HCT116 (cell line): Measurements from ENCODE around the gene CD1C. TPM values are rescaled to one million over a fixed set of nuclear protein-coding genes. Genes with fewer than 3 reads are reported as not detected.

ENCODE experiments used
- ATAC-seq: fragments of 200-7000 bp; cut with Tn5 transposase; 2 replicates; pipeline ENCODE4 v1.9.1; 2020; ENCODE audit warnings: mild to moderate bottlenecking, moderate library complexity
- BruUV-seq: library from RNA; stranded (reverse); fragments of 400-500 nt; replicated peaks from 2 replicates; lab custom pipeline; 2021; lab: Mats Ljungman, UMichigan
- CTCF ChIA-PET: fragments of 300-600 bp; sonication (Branson Sonifier 250); formaldehyde crosslinking; loops from one replicate; lab custom pipeline; 2021; ENCODE audit warnings: antibody characterized with exemption; lab: Charles Lee
- POLR2A ChIA-PET: fragments of 300-600, 350-600 bp; sonication (Branson Sonifier 250); formaldehyde crosslinking; loops from one replicate; lab custom pipeline; 2021; ENCODE audit warnings: antibody characterized with exemption; lab: Charles Lee
- RAD21 ChIA-PET, 2 experiments: fragments of 300-600 bp; sonication (Branson Sonifier 250); formaldehyde crosslinking; loops; one replicate each; lab custom pipeline; 2023; ENCODE audit warnings: low total read pairs in 2 of 2; ENCODE audit not compliant: uncharacterized antibody in 2 of 2, unreplicated experiment in 2 of 2, low non-redundant PET in 1 of 2; lab: Charles Lee
- DNase-seq: peaks from one replicate; pipeline ENCODE4 v3.0.0-alpha.2; 2010; ENCODE audit warnings: low read depth, low spot score
- H2AFZ ChIP-seq: fragments of 200-600 bp; shearing (Covaris generic), sonication (generic); 2 replicates; pipeline ENCODE4 v1.6.1; 2017; ENCODE audit warnings: low read depth, mixed run types, mixed read lengths, antibody characterized with exemption, low read length; ENCODE audit not compliant: poor library complexity, severe bottlenecking
- H3K27ac ChIP-seq: 2 replicates; pipeline ENCODE4 v1.5.1; 2012; ENCODE audit warnings: low read depth, low read length
- H3K27me3 ChIP-seq: fragments of 200-600 bp; sonication (generic); 2 replicates; pipeline ENCODE4 v1.6.1; 2016; ENCODE audit warnings: mixed run types, low read length, mixed read lengths; ENCODE audit not compliant: insufficient read depth
- H3K36me3 ChIP-seq, 2 experiments: fragments of 200-500 bp in 1 of 2; fragments of 200-600 bp in 1 of 2; sonication (Bioruptor generic) in 1 of 2; sonication (generic) in 1 of 2; 2 replicates each; pipeline versions ENCODE4 v1.5.1 to v1.6.1; 2014 to 2016; ENCODE audit warnings: low read length in 2 of 2, inconsistent platforms in 1 of 2, mixed read lengths in 1 of 2, mixed run types in 1 of 2; ENCODE audit not compliant: insufficient read depth in 2 of 2, control insufficient read depth in 1 of 2
- H3K4me1 ChIP-seq, 2 experiments: fragments of 200-600 bp in 1 of 2; sonication (generic) in 1 of 2; 2 replicates each; pipeline versions ENCODE4 v1.5.1 to v1.6.1; 2012 to 2017; ENCODE audit warnings: low read length in 2 of 2, inconsistent platforms in 1 of 2, mild to moderate bottlenecking in 1 of 2, mixed read lengths in 1 of 2, mixed run types in 1 of 2, moderate library complexity in 1 of 2; ENCODE audit not compliant: insufficient read depth in 2 of 2, control insufficient read depth in 1 of 2
- H3K4me2 ChIP-seq: fragments of 200-600 bp; sonication (generic); 2 replicates; pipeline ENCODE4 v1.6.1; 2017; ENCODE audit warnings: mixed run types, low read length, mixed read lengths
- H3K4me3 ChIP-seq, 2 experiments: fragments of 200-600 bp in 1 of 2; sonication (generic) in 1 of 2; replicated peaks in 1 of 2; 2 replicates each; pipeline ENCODE4 v1.5.1; 2011 to 2016; ENCODE audit warnings: low read length in 2 of 2, control low read depth in 1 of 2, low read depth in 1 of 2, mild to moderate bottlenecking in 1 of 2, mixed read lengths in 1 of 2, mixed run types in 1 of 2
- H3K79me2 ChIP-seq: fragments of 200-600 bp; sonication (generic); 2 replicates; pipeline ENCODE4 v1.6.1; 2017; ENCODE audit warnings: mild to moderate bottlenecking, mixed run types, low read length, moderate library complexity, mixed read lengths; ENCODE audit not compliant: insufficient read depth
- H3K9ac ChIP-seq: fragments of 200-600 bp; sonication (generic); 2 replicates; pipeline ENCODE4 v1.6.1; 2016; ENCODE audit warnings: low read length, mixed read lengths
- H3K9me2 ChIP-seq: fragments of 200-600 bp; sonication (generic), shearing (Covaris generic); 2 replicates; pipeline ENCODE4 v1.6.1; 2017; ENCODE audit warnings: mixed run types, mild to moderate bottlenecking, moderate library complexity; ENCODE audit not compliant: insufficient read depth
- H3K9me3 ChIP-seq, 2 experiments: fragments of 200-500 bp in 1 of 2; fragments of 200-600 bp in 1 of 2; sonication (Bioruptor generic) in 1 of 2; sonication (generic) in 1 of 2; 2 replicates each; pipeline ENCODE4 v1.6.1; 2014 to 2017; ENCODE audit warnings: low read length in 2 of 2, mixed read lengths in 2 of 2, inconsistent platforms in 1 of 2, low read depth in 1 of 2, mild to moderate bottlenecking in 1 of 2, mixed run types in 1 of 2, moderate library complexity in 1 of 2; ENCODE audit not compliant: control insufficient read depth in 1 of 2, insufficient read depth in 1 of 2
- H4K20me1 ChIP-seq: fragments of 200-600 bp; sonication (generic), shearing (Covaris generic); 2 replicates; pipeline ENCODE4 v1.6.1; 2017; ENCODE audit warnings: mixed run types, mild to moderate bottlenecking, moderate library complexity; ENCODE audit not compliant: insufficient read depth
- CBX3 ChIP-seq: IDR thresholded peaks from 2 replicates; pipeline ENCODE4 v1.6.1; 2012; ENCODE audit warnings: low read depth
- ELF1 ChIP-seq: IDR thresholded peaks from 2 replicates; pipeline ENCODE4 v1.6.1; 2012; ENCODE audit warnings: low read depth, borderline replicate concordance
- EZH2 ChIP-seq: fragments of 200-600 bp; sonication (generic); IDR thresholded peaks from 2 replicates; pipeline ENCODE4 v1.6.1; 2017; ENCODE audit warnings: antibody characterized with exemption, mixed run types
- EZH2phosphoT487 ChIP-seq: fragments of 200-600 bp; IDR thresholded peaks from 2 replicates; pipeline ENCODE4 v1.6.1; 2018; ENCODE audit warnings: antibody characterized with exemption, borderline replicate concordance
- FOSL1 ChIP-seq: IDR thresholded peaks from 2 replicates; pipeline ENCODE4 v1.6.1; 2012; ENCODE audit warnings: low read depth
- JUND ChIP-seq: IDR thresholded peaks from 2 replicates; pipeline ENCODE4 v1.6.1; 2012
- POLR2AphosphoS5 ChIP-seq: IDR thresholded peaks from 2 replicates; pipeline ENCODE4 v1.6.1; 2011; ENCODE audit warnings: mild to moderate bottlenecking, low read depth, low read length, moderate library complexity
- SIN3A ChIP-seq: IDR thresholded peaks from 2 replicates; pipeline ENCODE4 v1.6.1; 2012; ENCODE audit warnings: low read depth
- SP1 ChIP-seq: IDR thresholded peaks from 2 replicates; pipeline ENCODE4 v1.6.1; 2012; ENCODE audit warnings: low read depth
- SRF ChIP-seq: IDR thresholded peaks from 2 replicates; pipeline ENCODE4 v1.6.1; 2012; ENCODE audit warnings: low read depth
- TCF7L2 ChIP-seq: IDR thresholded peaks from 2 replicates; pipeline ENCODE4 v1.7.0; 2011; ENCODE audit warnings: borderline replicate concordance, inconsistent platforms; ENCODE audit not compliant: insufficient read depth, insufficient read length; ENCODE audit errors: extremely low read depth
- ZBTB33 ChIP-seq: IDR thresholded peaks from 2 replicates; pipeline ENCODE4 v1.6.1; 2011; ENCODE audit warnings: mild to moderate bottlenecking, low read length, moderate library complexity; ENCODE audit not compliant: insufficient replicate concordance; ENCODE audit errors: extremely low read depth
- intact Hi-C: fragments of 100-400 bp; cut with micrococcal nuclease; formaldehyde crosslinking; loops from 2 replicates; pipeline ENCODE4 v1.10.0; 2022
- total RNA-seq: library from RNA; stranded (reverse); gene quantifications from one replicate; pipeline ENCODE4 v1.2.1, GENCODE V29; 2021; ENCODE audit not compliant: unreplicated experiment

The CD1C gene
- total RNA-seq, 1 experiment from 2014 or later = not detected

GRCh38 chr1:158290321-158290844 is 660 bp downstream of the CD1C start:
- TF ChIP-seq SIN3A (no peak), TCF7L2 (no peak), POLR2AphosphoS5 (no peak), EZH2 (no peak), EZH2phosphoT487 (no peak), SRF (no peak), FOSL1 (no peak), JUND (no peak), ZBTB33 (no peak), ELF1 (no peak), CBX3 (no peak), SP1 (no peak)
- no peaks in the 10 kb centered on the region for H3K9me3 ChIP-seq
- RAD21 ChIA-PET = no interaction called here
- no peak overlapping the region for H3K27ac ChIP-seq
- no peak for DNase-seq
- intact Hi-C loops = no loop called here
- H2AFZ ChIP-seq = no peak overlapping the region
- H3K4me2 ChIP-seq = no peak overlapping the region
- H3K27me3 ChIP-seq = peaks cover 21% of the 10 kb centered on the region; the same call in 1 of the 2 replicates
- H4K20me1 ChIP-seq = no peaks in the 10 kb centered on the region
- CTCF ChIA-PET = no interaction called here
- no TSS peak for BruUV-seq
- H3K9me2 ChIP-seq = no peaks in the 10 kb centered on the region
- H3K36me3 ChIP-seq = no peaks in the 10 kb centered on the region
- no peaks in the 10 kb centered on the region for H3K4me1 ChIP-seq
- POLR2A ChIA-PET = no interaction called here
- H3K4me3 ChIP-seq = no peak overlapping the region
- no peak for ATAC-seq
- no peak overlapping the region for H3K9ac ChIP-seq
- H3K79me2 ChIP-seq = no peaks in the 10 kb centered on the region
